Stomach (tissue), 9 donors: ENCODE measurements around the gene PKD1L1. TPM values are rescaled to one million over a fixed set of nuclear protein-coding genes. Genes with fewer than 3 reads are reported as not detected.

ENCODE experiments used
- DNase-seq, 2 donors: peaks; one replicate each; pipeline versions ENCODE4 v3.0.0 to v3.0.0-alpha.2; 2013 to 2019
- H3K27ac ChIP-seq, 5 donors: fragments of 200-600 bp in 4 of 5; sonication (generic) in 4 of 5; one replicate each; pipeline ENCODE4 v1.5.1; 2013 to 2019; ENCODE audit warnings: mild to moderate bottlenecking in 1 of 5, moderate library complexity in 1 of 5
- H3K27me3 ChIP-seq, 3 donors: fragments of 200-600 bp; sonication (generic); one replicate each; pipeline ENCODE4 v1.5.1; 2017 to 2019; ENCODE audit warnings: mixed run types in 1 of 3
- H3K36me3 ChIP-seq, 4 donors: fragments of 200-600 bp; sonication (generic); 1 replicate in 3 of 4; 2 replicates in 1 of 4; pipeline ENCODE4 v1.5.1; 2016 to 2019
- H3K4me1 ChIP-seq, 4 donors: fragments of 200-600 bp; sonication (generic); one replicate each; pipeline ENCODE4 v1.5.1; 2016 to 2019
- H3K4me3 ChIP-seq, 4 donors: fragments of 200-600 bp; sonication (generic) in 3 of 4; one replicate each; pipeline ENCODE4 v1.5.1; 2016 to 2019; ENCODE audit warnings: mild to moderate bottlenecking in 1 of 4
- H3K9me3 ChIP-seq, 4 donors: fragments of 200-600 bp; sonication (generic); one replicate each; pipeline ENCODE4 v1.5.1; 2016 to 2019
- CTCF ChIP-seq, 7 experiments: fragments of 450-650 bp in 4 of 7; fragments of 200-600 bp in 3 of 7; sonication (generic) in 3 of 7; IDR thresholded peaks; one replicate each; pipeline ENCODE4 v1.5.1; 2016 to 2019; ENCODE audit warnings: antibody characterized with exemption in 7 of 7, control low read depth in 2 of 7, mild to moderate bottlenecking in 1 of 7
- EP300 ChIP-seq: sonication (generic); formaldehyde crosslinking; IDR thresholded peaks from one replicate; pipeline ENCODE4 v1.6.1; 2017; ENCODE audit warnings: antibody characterized with exemption
- POLR2A ChIP-seq, 4 donors: fragments of 450-650 bp; IDR thresholded peaks; one replicate each; pipeline ENCODE4 v1.6.1; 2016; ENCODE audit warnings: antibody characterized with exemption in 4 of 4, control low read depth in 2 of 4, mild to moderate bottlenecking in 1 of 4, moderate library complexity in 1 of 4
- POLR2AphosphoS5 ChIP-seq, 3 donors: sonication (generic); formaldehyde crosslinking; IDR thresholded peaks; one replicate each; pipeline ENCODE4 v1.6.1; 2016; ENCODE audit warnings: antibody characterized with exemption in 3 of 3
- WGBS, 5 donors: extraction: QIAGEN DNeasy Blood & Tissue Kit in 3 of 5; methylation state at CpG; one replicate each; pipeline versions ENCODE4 v1.1.5 to v1.1.7; 2013 to 2018; 5-methylcytosine and 5-hydroxymethylcytosine counted together
- intact Hi-C: fragments of 100-400 bp; cut with DNase I; formaldehyde crosslinking; loops from one replicate; pipeline ENCODE4 v1.15.1; 2023; ENCODE audit warnings: low total_unique reads
- polyA plus RNA-seq, 3 donors: library from polyadenylated mRNA; stranded (reverse); fragments of 200-250 nt; gene quantifications; one replicate each; pipeline ENCODE4 v1.2.3, GENCODE V29; 2013
- total RNA-seq, 5 donors: library from RNA; depleted of rRNA; stranded (reverse); fragments of >200 nt; gene quantifications; one replicate each; pipeline versions ENCODE4 v1.1.0 to v1.2.3, GENCODE V29; 2014 to 2016
- donor health status: healthy with polysubstance abuse.
- donor health status: Bipolar disorder and iron deficiency.
- donor health status: healthy.

PKD1L1 gene
- total and polyA plus RNA-seq, 8 donors: under 0.01 to 1.2 (median 0.10) TPM; not detected in 2

GRCh38 chr7:47804767-47805545 lies 143.3 kb downstream of the PKD1L1 start:
- Histone ChIP-seq H3K4me1 (peaks cover 0 to 16% (median 11%) of the 10 kb centered on the region in 4 donors), H3K9me3 (no peaks in the 10 kb centered on the region), H3K27ac (no peak overlapping the region), H3K4me3 (no peak overlapping the region), H3K36me3 (no peaks in the 10 kb centered on the region), H3K27me3 (no peaks in the 10 kb centered on the region)
- no peak for DNase-seq
- 86 to 92% (median 88%) methylated on average over 6 of the region's 6 CpGs for WGBS, 5 donors
- TF ChIP-seq CTCF (IDR thresholded peaks at IDR 0.05) (no peak), POLR2A (IDR thresholded peaks at IDR 0.05) (no peak), EP300 (no peak), POLR2AphosphoS5 (IDR thresholded peaks at IDR 0.05) (no peak)
- intact Hi-C loops: loop anchor here (10.0 kb wide), 1 partner anchor 380 kb away; no protein-coding TSS in a partner anchor

- no peak overlapping the region for H3K27ac ChIP-seq
- H3K36me3 ChIP-seq: no peaks in the 10 kb centered on the region
- no peak for DNase-seq
- intact Hi-C loops: loop anchor here (10.0 kb wide), 1 partner anchor 379 kb away; no protein-coding TSS in a partner anchor
- no peaks in the 10 kb centered on the region for H3K9me3 ChIP-seq
- H3K4me1 ChIP-seq: peaks cover 0 to 16% (median 11%) of the 10 kb centered on the region in 4 donors
- no peaks in the 10 kb centered on the region for H3K27me3 ChIP-seq
- WGBS, 5 donors: 60 to 78% (median 63%) methylated on average over 4 of the region's 4 CpGs
- TF ChIP-seq EP300 (no peak), POLR2AphosphoS5 (IDR thresholded peaks at IDR 0.05) (no peak), CTCF (IDR thresholded peaks at IDR 0.05) (no peak), POLR2A (IDR thresholded peaks at IDR 0.05) (no peak)
- H3K4me3 ChIP-seq: no peak overlapping the region
Observed at GRCh38 chr7:47803846-47804245, 144.4 kb downstream of the PKD1L1 start.

GRCh38 chr7:47803025-47803424 lies 145.2 kb downstream of the PKD1L1 start:
- Histone ChIP-seq H3K4me1 (peaks cover 0 to 16% (median 11%) of the 10 kb centered on the region in 4 donors), H3K27ac (no peak overlapping the region), H3K27me3 (no peaks in the 10 kb centered on the region), H3K4me3 (no peak overlapping the region), H3K36me3 (no peaks in the 10 kb centered on the region), H3K9me3 (no peaks in the 10 kb centered on the region)
- intact Hi-C loops: loop anchor here (10.0 kb wide), 1 partner anchor 378 kb away; no protein-coding TSS in a partner anchor
- 47 to 69% (median 57%) methylated on average over 6 of the region's 6 CpGs for WGBS, 5 donors
- peak in 1 of 2 donors; percentile 38 for DNase-seq
- TF ChIP-seq POLR2AphosphoS5 (IDR thresholded peaks at IDR 0.05): no peak
- no peak for TF ChIP-seq EP300
- no peak for TF ChIP-seq POLR2A (IDR thresholded peaks at IDR 0.05)

GRCh38 chr7:47801423-47801822 lies 146.8 kb downstream of the PKD1L1 start:
- H3K4me1 ChIP-seq: peaks cover 0 to 7% (median 4%) of the 10 kb centered on the region in 4 donors
- no peak overlapping the region for H3K27ac ChIP-seq
- no peaks in the 10 kb centered on the region for H3K27me3 ChIP-seq
- intact Hi-C loops: loop anchor here (10.0 kb wide), 1 partner anchor 377 kb away; no protein-coding TSS in a partner anchor
- no peaks in the 10 kb centered on the region for H3K9me3 ChIP-seq
- WGBS, 5 donors: 80 to 96% (median 87%) methylated on average over 6 of the region's 6 CpGs
- no peaks in the 10 kb centered on the region for H3K36me3 ChIP-seq
- H3K4me3 ChIP-seq: no peak overlapping the region
- DNase-seq: no peak
- TF ChIP-seq POLR2AphosphoS5 (IDR thresholded peaks at IDR 0.05): no peak
- TF ChIP-seq EP300: no peak
- TF ChIP-seq POLR2A (IDR thresholded peaks at IDR 0.05): no peak
- TF ChIP-seq CTCF (IDR thresholded peaks at IDR 0.05): no peak
